Astrocyte of the spinal cord (primary cell): ENCODE data around the gene ZAP70.

Experiments used
- DNase-seq: peaks from one replicate; pipeline ENCODE4 v3.0.0; 2011; ENCODE audit warnings: low read depth, low spot score
- H3K4me3 ChIP-seq: 2 replicates; pipeline ENCODE4 v1.5.1; 2011; ENCODE audit warnings: low read depth, mild to moderate bottlenecking, low read length, moderate library complexity
- CTCF ChIP-seq: IDR thresholded peaks from 2 replicates; pipeline ENCODE4 v1.5.1; 2012; ENCODE audit warnings: low read depth, mild to moderate bottlenecking, low read length, inconsistent platforms
- in situ Hi-C: cut with HindIII; loops from 2 replicates; pipeline ENCODE4 v1.10.0; 2017; ENCODE audit warnings: low sequenced_read_pairs

Gene ZAP70

GRCh38 chr2:97697252-97698235 is 15.8 kb upstream of the ZAP70 start:
- H3K4me3 ChIP-seq, result no peak overlapping the region
- in situ Hi-C loops, result no loop called here
- DNase-seq, result peak; percentile 77
- peak; percentile 86 for TF ChIP-seq CTCF

- H3K4me3 ChIP-seq, result no peak overlapping the region
- in situ Hi-C loops, result no loop called here
- no peak for TF ChIP-seq CTCF
- DNase-seq, result no peak
These were observed 14.8 kb upstream of the ZAP70 start for GRCh38 chr2:97698530-97698929.

- in situ Hi-C loops, result no loop called here
- TF ChIP-seq CTCF, result peak; percentile 79
- peak; percentile 50 for DNase-seq
These were observed 13.5 kb upstream of the ZAP70 start for GRCh38 chr2:97699765-97700444.

GRCh38 chr2:97701186-97701585 is 12.2 kb upstream of the ZAP70 start:
- TF ChIP-seq CTCF, result no peak
- in situ Hi-C loops, result no loop called here
- no peak for DNase-seq
- H3K4me3 ChIP-seq, result no peak overlapping the region

More at GRCh38 chr2:97699765-97700444, 13.5 kb upstream of the ZAP70 start:
- H3K4me3 ChIP-seq, result no peak overlapping the region

GRCh38 chr2:97701851-97702465 is 11.4 kb upstream of the ZAP70 start:
- TF ChIP-seq CTCF, result no peak
- peak; percentile 20 for DNase-seq
- in situ Hi-C loops, result no loop called here
- H3K4me3 ChIP-seq, result no peak overlapping the region

- H3K4me3 ChIP-seq, result no peak overlapping the region
- TF ChIP-seq CTCF, result no peak
- DNase-seq, result no peak
- in situ Hi-C loops, result no loop called here
These were observed 10.5 kb upstream of the ZAP70 start for GRCh38 chr2:97702731-97703470.
